ENCODE measurements around the gene OR6B1. TPM values are rescaled to one million over a fixed set of nuclear protein-coding genes. Genes with fewer than 3 reads are reported as not detected.
"Not testable (repeated sequence)": the region's sequence is repeated elsewhere in the genome, so short reads cannot be mapped to it uniquely, and the experiment has no call there.

The OR6B1 gene
- polyA plus RNA-seq, 1 donor, result not detected

DNA sequence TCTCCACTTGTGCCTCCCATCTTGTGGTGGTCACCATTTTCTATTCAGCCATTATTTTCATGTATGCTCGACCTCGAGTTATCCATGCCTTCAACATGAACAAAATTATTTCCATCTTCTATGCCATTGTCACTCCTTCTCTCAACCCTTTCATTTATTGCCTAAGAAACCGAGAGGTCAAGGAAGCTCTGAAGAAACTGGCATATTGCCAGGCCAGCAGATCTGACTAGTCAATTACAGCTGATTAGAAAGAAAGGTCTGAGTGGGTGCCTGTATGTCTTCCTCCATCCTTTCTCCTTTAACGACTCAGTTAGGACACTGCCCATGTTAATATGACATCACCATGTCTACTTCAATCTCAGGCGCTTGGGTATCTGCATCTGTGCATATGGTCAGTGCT is 4.6 kb downstream of the OR6B1 start:
- Histone ChIP-seq H3K27me3 (ENCODE audit: control insufficient read depth, insufficient read depth, low read length) (no peaks in the 10 kb centered on the region), H3K9me3 (ENCODE audit: control insufficient read depth, low read depth, low read length) (peaks cover 3% of the 10 kb centered on the region), H3K27ac (ENCODE audit: low read length) (no peak overlapping the region), H3K4me3 (ENCODE audit: low read length) (no peak overlapping the region), H3K4me1 (ENCODE audit: control insufficient read depth, insufficient read depth, low read length) (peaks cover 6% of the 10 kb centered on the region), H3K36me3 (ENCODE audit: control insufficient read depth, insufficient read depth, low read length) (no peaks in the 10 kb centered on the region)
- no peak for DNase-seq
- WGBS (ENCODE audit: insufficient coverage, low lambda C conversion rate), result 93% methylated on average over 2 of the region's 5 CpGs

GRCh38 chr7:144006029-144006691 is 6.0 kb downstream of the OR6B1 start:
- 17% methylated on average over 1 of the region's 1 CpG for WGBS (ENCODE audit: insufficient coverage, low lambda C conversion rate)

DNA sequence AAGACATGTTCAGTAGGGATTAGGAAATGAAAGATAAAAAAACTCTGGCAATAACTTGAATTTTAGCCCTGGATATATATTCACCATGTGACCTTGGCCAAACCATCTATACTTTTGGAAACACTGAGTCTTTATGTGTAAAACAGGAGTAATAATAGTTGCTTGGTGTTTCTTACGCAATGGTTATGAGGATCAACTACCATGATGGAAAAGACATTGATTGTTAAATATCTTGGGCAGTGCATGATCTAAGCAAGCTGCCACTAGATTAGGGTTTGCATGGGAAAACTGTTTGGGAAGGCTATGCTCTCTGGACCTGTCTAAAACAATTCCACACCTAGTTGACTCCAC is 6.5 kb downstream of the OR6B1 start:
- Histone ChIP-seq H3K4me1 (ENCODE audit: control insufficient read depth, insufficient read depth, low read length) (peaks cover 6% of the 10 kb centered on the region), H3K36me3 (ENCODE audit: control insufficient read depth, insufficient read depth, low read length) (no peaks in the 10 kb centered on the region), H3K27me3 (ENCODE audit: control insufficient read depth, insufficient read depth, low read length) (no peaks in the 10 kb centered on the region), H3K4me3 (ENCODE audit: low read length) (no peak overlapping the region), H3K9me3 (ENCODE audit: control insufficient read depth, low read depth, low read length) (peaks cover 9% of the 10 kb centered on the region), H3K27ac (ENCODE audit: low read length) (no peak overlapping the region)
- WGBS (ENCODE audit: insufficient coverage, low lambda C conversion rate), result 100% methylated on average over 1 of the region's 1 CpG
- DNase-seq, result no peak

More at GRCh38 chr7:144006029-144006691, 6.0 kb downstream of the OR6B1 start:
- Histone ChIP-seq H3K4me3 (ENCODE audit: low read length) (no peak overlapping the region), H3K9me3 (ENCODE audit: control insufficient read depth, low read depth, low read length) (peaks cover 4% of the 10 kb centered on the region), H3K27ac (ENCODE audit: low read length) (no peak overlapping the region), H3K27me3 (ENCODE audit: control insufficient read depth, insufficient read depth, low read length) (no peaks in the 10 kb centered on the region), H3K36me3 (ENCODE audit: control insufficient read depth, insufficient read depth, low read length) (no peaks in the 10 kb centered on the region), H3K4me1 (ENCODE audit: control insufficient read depth, insufficient read depth, low read length) (peaks cover 6% of the 10 kb centered on the region)
- DNase-seq, result peak in 1 of 2 donors; percentile 49

DNA sequence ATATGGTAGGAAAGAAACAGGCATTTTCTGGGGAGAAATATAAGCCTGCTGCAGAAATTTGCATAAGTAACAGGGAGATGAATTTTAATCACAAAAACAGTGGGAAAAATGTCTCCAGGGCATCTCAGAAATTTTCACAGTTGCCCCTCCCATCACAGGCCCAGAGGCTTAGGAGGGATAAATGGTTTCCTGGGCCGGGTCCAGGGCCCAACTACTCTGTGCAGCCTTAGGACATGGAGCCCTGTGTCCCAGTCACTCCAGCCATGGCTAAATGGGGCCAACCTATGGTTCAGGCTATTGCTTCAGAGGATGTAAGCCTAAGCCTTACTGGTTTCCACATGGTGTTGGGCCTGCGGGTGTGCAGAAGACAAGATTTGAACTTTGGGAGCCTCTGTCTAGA is 9.2 kb downstream of the OR6B1 start:
- H3K4me3 ChIP-seq (ENCODE audit: low read length), result no peak overlapping the region
- H3K27me3 ChIP-seq (ENCODE audit: control insufficient read depth, insufficient read depth, low read length), result no peaks in the 10 kb centered on the region
- no peaks in the 10 kb centered on the region for H3K36me3 ChIP-seq (ENCODE audit: control insufficient read depth, insufficient read depth, low read length)
- WGBS (ENCODE audit: insufficient coverage, low lambda C conversion rate), result no CpG with 5 or more reads among the region's 2 CpGs
- no peak overlapping the region for H3K27ac ChIP-seq (ENCODE audit: low read length)
- H3K4me1 ChIP-seq (ENCODE audit: control insufficient read depth, insufficient read depth, low read length), result peaks cover 6% of the 10 kb centered on the region
- no peak for DNase-seq
- H3K9me3 ChIP-seq (ENCODE audit: control insufficient read depth, low read depth, low read length), result peaks cover 9% of the 10 kb centered on the region

GRCh38 chr7:144010061-144010460 is 9.9 kb downstream of the OR6B1 start:
- not testable (repeated sequence) for H3K36me3 ChIP-seq (ENCODE audit: control insufficient read depth, insufficient read depth, low read length); H3K27me3 ChIP-seq (ENCODE audit: control insufficient read depth, insufficient read depth, low read length); DNase-seq; H3K9me3 ChIP-seq (ENCODE audit: control insufficient read depth, low read depth, low read length); H3K4me1 ChIP-seq (ENCODE audit: control insufficient read depth, insufficient read depth, low read length); H3K4me3 ChIP-seq (ENCODE audit: low read length); H3K27ac ChIP-seq (ENCODE audit: low read length)

- not testable (repeated sequence) for H3K27ac ChIP-seq (ENCODE audit: low read length); H3K4me3 ChIP-seq (ENCODE audit: low read length); DNase-seq; H3K9me3 ChIP-seq (ENCODE audit: control insufficient read depth, low read depth, low read length); H3K4me1 ChIP-seq (ENCODE audit: control insufficient read depth, insufficient read depth, low read length); H3K36me3 ChIP-seq (ENCODE audit: control insufficient read depth, insufficient read depth, low read length); H3K27me3 ChIP-seq (ENCODE audit: control insufficient read depth, insufficient read depth, low read length)
- WGBS (ENCODE audit: insufficient coverage, low lambda C conversion rate), result no CpG with 5 or more reads among the region's 1 CpG
Observed at GRCh38 chr7:144010821-144011220, 10.7 kb downstream of the OR6B1 start.

- peak in 1 of 2 donors; percentile 11 for DNase-seq
- no peak overlapping the region for H3K27ac ChIP-seq (ENCODE audit: low read length)
- 100% methylated on average over 1 of the region's 5 CpGs for WGBS (ENCODE audit: insufficient coverage, low lambda C conversion rate)
- H3K9me3 ChIP-seq (ENCODE audit: control insufficient read depth, low read depth, low read length), result peaks cover 9% of the 10 kb centered on the region
- H3K36me3 ChIP-seq (ENCODE audit: control insufficient read depth, insufficient read depth, low read length), result no peaks in the 10 kb centered on the region
- H3K27me3 ChIP-seq (ENCODE audit: control insufficient read depth, insufficient read depth, low read length), result no peaks in the 10 kb centered on the region
- H3K4me3 ChIP-seq (ENCODE audit: low read length), result no peak overlapping the region
- peaks cover under 1% of the 10 kb centered on the region for H3K4me1 ChIP-seq (ENCODE audit: control insufficient read depth, insufficient read depth, low read length)
Observed at GRCh38 chr7:144011458-144012230, 11.5 kb downstream of the OR6B1 start.

- no peaks in the 10 kb centered on the region for H3K27me3 ChIP-seq (ENCODE audit: control insufficient read depth, insufficient read depth, low read length)
- H3K4me1 ChIP-seq (ENCODE audit: control insufficient read depth, insufficient read depth, low read length), result peaks cover 4% of the 10 kb centered on the region
- H3K36me3 ChIP-seq (ENCODE audit: control insufficient read depth, insufficient read depth, low read length), result no peaks in the 10 kb centered on the region
- no peaks in the 10 kb centered on the region for H3K9me3 ChIP-seq (ENCODE audit: control insufficient read depth, low read depth, low read length)
- no peak for DNase-seq
- H3K27ac ChIP-seq (ENCODE audit: low read length), result no peak overlapping the region
- 71% methylated on average over 3 of the region's 4 CpGs for WGBS (ENCODE audit: insufficient coverage, low lambda C conversion rate)
- no peak overlapping the region for H3K4me3 ChIP-seq (ENCODE audit: low read length)
Observed at GRCh38 chr7:144018065-144018464, 17.9 kb downstream of the OR6B1 start.

- Histone ChIP-seq H3K4me3 (ENCODE audit: low read length) (no peak overlapping the region), H3K36me3 (ENCODE audit: control insufficient read depth, insufficient read depth, low read length) (no peaks in the 10 kb centered on the region), H3K27me3 (ENCODE audit: control insufficient read depth, insufficient read depth, low read length) (no peaks in the 10 kb centered on the region), H3K9me3 (ENCODE audit: control insufficient read depth, low read depth, low read length) (no peaks in the 10 kb centered on the region), H3K27ac (ENCODE audit: low read length) (no peak overlapping the region), H3K4me1 (ENCODE audit: control insufficient read depth, insufficient read depth, low read length) (peaks cover 4% of the 10 kb centered on the region)
- no CpG with 5 or more reads among the region's 2 CpGs for WGBS (ENCODE audit: insufficient coverage, low lambda C conversion rate)
- peak in 1 of 2 donors; percentile 11 for DNase-seq
Observed at GRCh38 chr7:144019457-144019856, 19.3 kb downstream of the OR6B1 start.

- Histone ChIP-seq H3K4me3 (ENCODE audit: low read length) (no peak overlapping the region), H3K27ac (ENCODE audit: low read length) (no peak overlapping the region), H3K9me3 (ENCODE audit: control insufficient read depth, low read depth, low read length) (no peaks in the 10 kb centered on the region), H3K27me3 (ENCODE audit: control insufficient read depth, insufficient read depth, low read length) (no peaks in the 10 kb centered on the region), H3K36me3 (ENCODE audit: control insufficient read depth, insufficient read depth, low read length) (no peaks in the 10 kb centered on the region), H3K4me1 (ENCODE audit: control insufficient read depth, insufficient read depth, low read length) (peaks cover 4% of the 10 kb centered on the region)
- DNase-seq, result no peak
- WGBS (ENCODE audit: insufficient coverage, low lambda C conversion rate), result no CpG with 5 or more reads among the region's 3 CpGs
Observed at GRCh38 chr7:144020340-144020739, 20.2 kb downstream of the OR6B1 start.

DNA sequence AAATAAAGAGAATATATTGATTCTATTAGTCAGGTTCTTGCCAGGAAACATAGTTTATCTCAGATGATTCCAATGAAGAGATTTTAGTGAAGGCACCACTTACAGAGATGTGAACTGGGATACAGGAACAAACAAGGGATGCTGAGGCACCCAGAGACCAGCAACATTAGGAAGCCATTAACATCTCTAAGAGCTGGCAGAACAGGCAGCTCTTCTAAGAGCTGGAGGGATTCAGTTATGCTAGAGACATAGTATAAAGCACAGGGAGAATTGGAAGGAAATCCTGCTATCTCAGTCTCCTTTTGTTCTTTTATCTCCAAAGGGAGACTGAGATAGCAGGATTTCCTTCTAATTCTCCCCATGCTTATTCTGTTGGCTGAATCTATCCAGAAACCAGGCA is 22.0 kb downstream of the OR6B1 start:
- Histone ChIP-seq H3K4me3 (ENCODE audit: low read length) (no peak overlapping the region), H3K36me3 (ENCODE audit: control insufficient read depth, insufficient read depth, low read length) (no peaks in the 10 kb centered on the region), H3K4me1 (ENCODE audit: control insufficient read depth, insufficient read depth, low read length) (peaks cover 4% of the 10 kb centered on the region), H3K27me3 (ENCODE audit: control insufficient read depth, insufficient read depth, low read length) (no peaks in the 10 kb centered on the region), H3K27ac (ENCODE audit: low read length) (no peak overlapping the region), H3K9me3 (ENCODE audit: control insufficient read depth, low read depth, low read length) (no peaks in the 10 kb centered on the region)
- DNase-seq, result no peak
